Skin of body (tissue), 2 donors: ENCODE data around the gene BMP6. TPM values are rescaled to one million over a fixed set of nuclear protein-coding genes. Genes with fewer than 3 reads are reported as not detected.
"Not testable (repeated sequence)": the region's sequence is repeated elsewhere in the genome, so short reads cannot be mapped to it uniquely, and the experiment has no call there.

Source experiments
- DNase-seq: peaks from one replicate; lab custom pipeline; 2025; lab: John Stamatoyannopoulos, UW
- total RNA-seq: library from RNA; depleted of rRNA; stranded (reverse); fragments of >200 nt; gene quantifications from one replicate; pipeline ENCODE4 v1.2.3, GENCODE V29; 2014

Gene BMP6
- total RNA-seq, 1 donor from 2014 or later, result 3.7 TPM

DNA sequence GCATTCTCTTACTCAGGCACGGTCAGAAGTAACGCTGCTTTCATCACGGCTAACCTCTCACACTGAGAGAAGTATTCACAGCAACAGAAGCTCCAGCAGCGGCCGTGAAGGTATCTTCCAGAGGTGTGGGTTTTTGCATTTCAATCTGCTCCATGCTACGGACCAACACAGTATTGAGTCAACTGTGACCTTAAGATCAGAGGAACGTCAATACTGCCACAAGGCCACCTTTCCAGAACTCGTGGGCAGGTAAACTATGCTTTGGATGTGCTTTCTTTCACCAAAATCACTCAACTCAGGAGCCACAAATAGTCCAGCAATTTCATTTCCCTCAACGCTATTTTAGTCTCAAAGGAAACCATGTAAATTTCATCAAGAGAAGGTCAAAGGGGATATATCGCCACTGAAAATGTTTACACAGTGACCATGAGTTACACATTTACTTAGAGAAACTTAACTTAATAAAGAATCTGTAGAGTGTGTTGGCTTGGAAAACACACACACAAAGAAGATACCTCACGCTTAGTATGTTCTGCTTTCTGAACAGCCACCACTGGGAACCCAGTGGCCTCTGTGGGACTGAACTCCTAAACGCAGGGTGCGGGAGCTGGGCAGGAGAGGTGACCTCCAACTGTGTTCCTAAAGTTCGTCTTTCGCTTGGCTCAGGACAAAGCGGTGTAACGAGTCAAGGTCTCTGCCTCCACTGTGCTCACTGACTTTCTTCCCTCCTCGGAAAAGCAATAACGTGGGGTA is 156.8 kb downstream of the BMP6 start:
- no peak for DNase-seq

DNA sequence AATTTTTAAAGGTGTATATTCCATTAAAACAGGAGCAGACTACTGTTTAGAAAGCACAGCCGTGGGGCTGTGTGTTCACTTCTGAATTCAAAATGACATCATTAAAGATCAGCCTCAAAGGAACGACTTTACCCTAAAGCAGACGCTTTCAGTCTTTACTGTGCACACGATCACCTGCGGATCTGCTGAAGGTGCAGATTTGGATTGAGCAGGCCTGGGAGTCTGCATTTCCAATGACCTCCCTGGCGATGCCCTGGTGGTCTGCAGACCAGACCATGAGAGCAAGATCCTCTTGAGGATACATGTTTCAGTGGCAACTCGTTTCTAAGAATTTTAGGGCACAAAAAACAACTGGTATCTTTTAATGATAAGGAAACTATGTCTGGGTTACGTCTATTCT is 157.5 kb downstream of the BMP6 start:
- no peak for DNase-seq

DNA sequence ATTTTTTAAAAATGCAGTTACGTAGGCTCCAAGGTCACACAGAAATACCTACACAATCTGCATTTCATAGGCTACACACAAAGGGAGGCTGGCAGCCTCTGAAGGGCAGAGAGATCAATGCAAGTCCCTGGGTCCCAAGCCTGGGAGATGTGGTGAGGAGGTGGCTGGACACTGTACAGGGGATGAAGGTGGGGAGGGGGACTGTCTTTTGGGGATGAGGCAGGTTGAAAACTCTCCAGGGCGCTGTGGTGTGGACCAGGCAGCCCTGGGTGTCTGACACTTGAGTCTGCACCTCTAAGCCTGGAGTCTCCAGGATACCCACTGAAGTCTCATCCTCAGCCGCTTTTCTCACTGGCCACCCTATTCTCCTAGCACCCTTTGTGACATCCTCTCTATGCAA is 160.2 kb downstream of the BMP6 start:
- DNase-seq, result no peak

DNA sequence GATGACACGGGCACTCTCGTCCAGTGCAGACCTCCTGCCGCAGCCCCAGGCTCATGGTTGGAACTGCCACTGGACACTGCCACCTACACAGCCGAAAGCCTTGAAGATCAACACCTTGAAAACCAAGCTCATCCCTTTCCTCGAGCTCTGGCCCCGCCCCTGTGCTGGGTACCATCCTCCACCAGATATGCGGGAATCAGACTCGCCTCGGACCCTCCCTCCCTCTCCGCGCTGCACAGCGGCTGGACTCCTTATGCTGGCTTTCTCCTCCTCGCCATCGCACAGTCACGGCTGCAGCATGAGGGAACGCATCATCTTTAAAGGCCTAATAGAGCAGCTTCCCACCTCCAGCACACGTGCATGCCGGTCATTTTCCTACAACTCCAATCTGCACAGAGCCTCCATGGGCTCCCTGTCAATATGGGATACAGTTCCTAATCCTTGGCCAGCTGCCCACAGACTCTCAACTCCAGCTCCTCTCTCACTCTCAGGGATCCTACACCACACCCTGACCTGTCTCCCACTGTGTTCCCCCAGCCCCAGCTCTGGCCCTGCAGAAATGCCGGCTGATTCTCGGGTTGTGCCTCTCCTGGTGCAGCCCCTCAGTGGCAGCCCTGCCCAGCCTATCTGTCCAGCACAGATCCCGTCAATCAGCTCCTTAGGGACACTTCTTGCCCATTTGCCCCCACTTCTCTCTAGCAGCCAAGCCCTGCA is 161.5 kb downstream of the BMP6 start:
- no peak for DNase-seq

DNA sequence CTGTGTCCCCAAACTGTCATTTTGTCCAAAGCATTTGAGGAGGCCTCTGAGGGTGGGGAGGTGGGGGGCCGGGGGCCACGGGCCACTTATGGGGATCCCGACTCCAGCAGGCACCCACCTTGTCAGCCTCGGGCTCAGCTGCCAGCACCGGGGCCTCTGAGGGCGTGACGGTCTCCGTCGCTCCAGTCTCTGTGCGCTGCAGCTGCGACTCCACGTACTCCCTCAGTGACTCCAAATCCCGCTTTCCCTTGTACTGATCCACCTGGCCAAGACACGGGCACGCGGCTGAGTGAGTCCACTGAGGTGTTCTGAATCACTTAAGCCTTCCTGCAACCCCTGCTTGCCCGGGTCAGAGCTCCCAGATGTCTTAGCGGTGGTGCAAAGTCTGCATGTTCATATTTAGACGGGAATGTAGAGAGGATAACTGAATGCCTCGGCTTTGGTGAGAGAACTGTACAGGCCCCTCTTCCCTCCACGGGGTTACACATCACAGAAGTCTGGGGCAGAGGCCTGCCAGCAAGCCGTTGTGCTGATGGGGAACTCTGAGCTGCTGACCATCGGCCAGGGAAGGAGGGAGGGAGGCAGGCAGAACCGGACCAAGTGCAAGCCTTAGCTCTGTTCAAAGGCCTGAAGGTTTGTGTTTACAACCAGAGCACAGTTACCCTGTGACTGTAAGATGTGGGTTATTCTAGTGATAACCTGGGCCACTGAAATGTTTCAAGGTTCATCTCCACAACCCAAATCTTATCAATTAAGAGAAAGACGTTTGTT is 162.9 kb downstream of the BMP6 start:
- no peak for DNase-seq

DNA sequence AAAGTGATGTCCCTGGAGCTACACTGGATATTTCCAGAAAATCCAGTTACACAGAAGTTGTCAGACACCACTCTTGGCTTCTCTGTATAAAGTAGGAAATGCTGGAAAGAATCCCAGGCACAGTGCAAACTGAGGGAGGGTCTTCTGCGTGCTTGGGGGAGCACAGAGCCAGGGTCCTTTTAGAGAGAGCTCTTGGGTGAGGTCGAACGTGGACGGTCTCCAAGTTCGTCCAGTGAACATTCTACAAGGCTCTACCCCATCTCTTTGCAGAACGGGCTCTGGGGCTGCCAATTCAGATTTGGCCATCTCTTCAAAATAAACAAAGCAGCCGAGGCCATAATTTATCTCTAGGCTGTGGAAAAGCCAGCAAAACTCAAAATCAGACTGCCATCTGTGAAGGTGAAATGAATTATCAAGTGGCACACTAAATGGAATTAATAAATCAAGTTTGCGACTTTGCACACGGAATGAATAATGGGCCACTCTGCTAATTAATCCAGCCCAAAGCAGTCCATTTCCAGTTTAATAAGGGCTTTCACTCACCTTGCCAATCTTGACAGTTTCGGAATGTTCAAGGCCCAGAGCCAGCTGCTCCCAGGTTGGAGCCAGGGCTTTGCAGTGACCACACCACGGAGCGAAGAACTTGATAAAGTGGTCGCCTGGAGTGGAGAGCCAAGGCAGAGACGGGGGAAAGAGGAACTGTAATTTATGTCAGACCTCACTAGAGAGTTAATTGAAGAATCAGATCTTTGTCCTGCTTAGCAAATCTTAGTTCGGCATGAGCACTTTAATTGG is 165.4 kb downstream of the BMP6 start:
- no peak for DNase-seq

DNA sequence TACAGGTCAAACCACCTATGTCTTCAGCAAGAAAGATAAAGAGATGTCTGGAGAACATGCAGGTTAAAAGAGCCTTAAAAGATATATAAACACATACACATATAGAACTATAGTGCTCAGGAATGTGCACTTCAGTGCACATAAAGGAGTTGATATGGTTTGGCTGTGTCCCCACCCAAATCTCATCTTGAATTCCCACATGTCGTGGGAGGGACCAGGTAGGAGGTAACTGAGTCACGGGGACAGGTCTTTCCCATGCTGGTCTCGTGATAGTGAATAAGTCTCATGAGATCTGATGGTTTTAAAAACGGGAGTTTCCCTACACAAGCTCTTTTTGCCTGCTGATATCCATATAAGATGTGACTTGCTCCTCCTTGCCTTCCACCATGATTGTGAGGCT is 166.5 kb downstream of the BMP6 start:
- DNase-seq, result not testable (repeated sequence)

DNA sequence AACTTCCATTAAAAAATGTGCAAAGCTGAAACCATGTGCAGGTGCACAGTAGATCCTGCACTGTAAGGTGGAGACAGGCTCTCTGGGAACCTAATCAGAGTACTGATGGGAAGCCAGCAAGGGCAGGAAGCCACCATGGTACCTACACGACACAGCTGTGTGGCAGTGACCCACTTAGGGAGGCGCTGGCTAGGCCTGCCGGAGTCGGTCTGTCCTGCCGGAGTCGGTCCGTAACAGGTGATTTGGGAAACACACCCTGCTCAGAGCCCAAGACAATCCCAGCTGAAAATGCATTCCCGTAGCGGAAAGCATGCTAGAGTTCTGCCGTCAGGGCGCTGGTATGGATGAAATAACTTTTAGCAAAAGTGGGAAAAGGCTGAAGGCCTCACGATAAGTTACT is 167.4 kb downstream of the BMP6 start:
- DNase-seq, result no peak

DNA sequence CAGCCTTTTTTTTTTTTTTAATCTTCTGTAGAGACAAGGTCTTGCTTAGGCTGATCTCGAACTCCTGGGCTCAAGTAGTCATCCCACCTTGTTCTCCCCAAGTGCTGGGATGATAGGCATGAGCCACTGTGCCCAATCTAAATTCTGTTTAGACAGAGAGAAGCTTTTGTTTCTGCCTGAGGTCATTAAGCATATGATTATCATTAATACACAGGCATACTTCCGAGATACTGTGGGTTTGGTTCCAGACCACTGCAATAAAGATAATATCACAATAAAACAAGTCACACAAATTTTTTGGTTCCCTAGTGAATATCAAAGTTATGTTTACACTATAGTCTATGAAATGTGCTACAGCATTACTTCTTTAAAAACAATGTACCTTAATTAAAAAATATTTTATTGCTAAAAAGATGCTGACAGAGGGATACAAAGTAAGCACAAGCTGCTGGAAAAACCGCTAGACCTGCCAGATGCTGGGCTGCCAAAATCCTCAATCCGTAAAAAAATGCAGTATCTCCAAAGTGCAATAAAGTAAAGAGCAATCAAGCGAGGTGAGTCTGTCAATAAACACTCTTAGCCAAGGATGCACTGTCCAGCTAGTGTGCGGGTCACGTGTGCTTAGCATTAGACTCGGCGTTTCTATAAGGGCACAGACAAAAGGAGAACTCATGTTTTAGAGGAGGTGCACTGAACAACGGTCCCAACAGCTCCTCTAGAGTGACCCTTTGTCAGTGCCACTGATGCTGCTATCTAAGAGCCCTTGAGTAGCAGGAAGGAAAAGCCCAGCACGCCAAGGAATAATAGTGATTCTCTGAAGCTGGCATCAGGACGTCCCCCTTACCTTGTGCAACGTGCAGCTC is 168.6 kb downstream of the BMP6 start:
- DNase-seq, result no peak

DNA sequence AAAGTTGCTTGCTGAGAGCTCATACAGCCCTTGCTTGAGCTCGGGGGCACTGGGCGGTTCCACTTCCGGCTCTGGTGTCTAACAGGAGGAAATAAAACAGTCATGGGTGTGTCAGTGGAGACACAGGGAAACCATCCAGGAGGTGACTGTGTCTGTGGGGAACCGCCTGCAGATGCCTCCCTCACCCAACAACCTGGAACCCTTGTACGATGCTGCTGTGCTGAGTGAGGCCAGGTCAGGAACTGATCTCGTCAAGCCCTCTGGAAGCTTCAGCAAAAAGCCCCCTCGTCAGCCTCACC is 169.2 kb downstream of the BMP6 start:
- no peak for DNase-seq

DNA sequence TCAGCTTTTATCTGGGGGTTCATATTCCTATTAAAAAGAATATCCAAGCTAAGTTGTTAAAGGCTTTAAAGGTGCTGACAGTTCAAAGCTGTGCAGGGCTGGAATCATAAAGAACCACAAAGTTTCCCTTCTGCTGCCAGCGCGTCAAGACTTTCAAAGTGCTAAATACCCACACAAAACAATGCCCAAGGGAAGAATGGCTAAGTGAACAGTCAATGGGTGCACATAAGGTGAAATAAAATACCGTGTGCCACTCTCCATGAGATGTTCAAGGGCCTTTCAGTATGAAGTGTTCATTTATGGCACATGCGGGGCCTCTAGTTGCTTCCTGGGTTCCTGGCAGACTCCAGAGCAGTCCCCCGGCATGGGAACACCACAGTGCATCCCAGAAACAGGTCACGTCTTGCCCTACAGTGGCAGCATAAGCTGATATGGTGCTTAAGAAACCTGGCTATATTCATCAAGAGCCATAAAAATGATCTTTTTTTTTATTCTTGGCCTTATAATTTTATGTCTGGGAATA is 170.6 kb downstream of the BMP6 start:
- no peak for DNase-seq

DNA sequence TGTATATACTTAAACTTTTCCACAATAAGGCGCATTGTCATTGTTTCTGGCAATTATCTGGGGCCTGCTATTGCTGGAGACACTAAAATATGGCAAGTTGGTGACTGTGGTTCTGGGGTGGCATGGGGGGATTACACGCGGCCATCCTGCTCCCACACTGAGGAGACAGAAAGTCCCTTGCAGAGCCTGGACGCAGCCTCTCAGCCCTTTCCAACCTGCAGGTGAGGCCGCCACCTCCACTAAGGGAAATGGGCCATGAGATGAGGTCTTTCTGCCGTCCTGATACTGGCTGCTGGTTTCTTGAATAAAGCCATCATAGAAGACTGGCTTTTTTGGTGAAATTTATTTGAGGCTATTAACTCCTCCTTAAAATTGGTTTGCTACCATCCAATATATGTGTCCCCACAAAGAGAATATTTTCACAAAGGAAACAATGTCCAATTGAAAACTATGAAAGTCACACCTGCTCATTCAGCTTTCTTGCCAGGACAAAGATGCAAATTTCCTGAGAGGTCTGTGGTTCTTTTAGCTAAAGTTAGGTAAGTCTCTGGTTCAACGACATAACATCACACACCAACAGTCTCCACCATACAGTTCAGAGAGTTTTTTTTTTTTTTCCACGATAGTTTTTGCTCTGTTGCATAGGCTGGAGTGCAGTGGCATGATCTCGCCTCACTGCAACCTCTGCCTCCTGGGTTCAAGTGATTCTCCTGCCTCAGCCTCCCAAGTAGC is 171.7 kb downstream of the BMP6 start:
- no peak for DNase-seq

DNA sequence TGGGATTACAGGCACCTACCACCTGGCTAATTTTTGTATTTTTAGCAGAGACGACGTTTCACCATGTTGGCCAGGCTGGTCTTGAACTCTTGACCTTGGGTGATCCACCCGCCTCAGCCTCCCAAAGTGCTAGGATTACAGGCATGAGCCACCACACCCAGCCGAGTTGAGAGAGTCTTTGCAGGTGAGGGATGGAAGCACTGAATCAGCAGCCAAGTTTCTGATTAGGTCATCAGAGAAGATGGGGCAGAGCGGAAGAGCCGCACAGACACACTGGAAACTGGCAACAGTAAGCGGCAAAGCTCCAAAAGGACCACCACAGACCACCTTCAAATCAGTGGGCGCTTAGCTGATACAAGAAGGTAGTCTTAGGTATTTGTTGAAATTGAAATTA is 172.3 kb downstream of the BMP6 start:
- not testable (repeated sequence) for DNase-seq

DNA sequence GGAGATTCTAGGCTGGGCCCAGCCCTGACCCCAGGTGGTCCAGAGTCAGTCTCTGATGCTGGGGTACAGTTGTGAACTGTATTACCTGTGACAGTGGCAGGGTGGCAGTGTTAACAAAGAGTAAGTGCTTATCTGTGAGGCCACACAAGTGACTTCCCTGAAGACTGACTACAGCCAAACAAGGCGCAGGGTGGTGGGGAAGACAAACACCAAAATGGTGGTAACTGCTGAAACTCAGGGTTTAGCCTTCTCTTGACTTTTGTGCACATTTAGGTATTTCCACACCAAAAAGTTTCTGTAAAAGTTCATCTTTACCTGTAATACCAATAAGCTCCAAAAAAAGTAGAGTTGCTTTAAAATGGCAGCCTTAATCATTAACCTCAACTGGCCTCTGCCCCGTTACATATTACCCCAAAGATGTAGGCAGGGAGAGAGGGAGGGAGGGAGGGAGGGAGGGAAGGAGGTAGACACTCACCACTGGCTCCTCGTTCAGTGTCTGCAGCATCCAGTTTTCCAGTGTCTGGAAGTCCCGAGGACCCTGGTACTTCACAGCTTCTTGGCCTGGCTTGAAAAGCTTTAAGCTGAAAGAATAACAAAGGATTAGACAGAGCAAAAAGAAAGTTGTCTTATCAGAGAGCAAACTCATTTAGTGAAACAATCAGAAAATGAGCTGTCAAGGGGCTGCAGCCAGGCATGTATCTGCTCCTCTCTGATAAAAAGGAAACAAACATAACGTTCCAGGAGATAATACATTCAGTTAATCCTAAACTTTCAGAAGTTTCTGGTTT is 173.4 kb downstream of the BMP6 start:
- DNase-seq, result no peak

DNA sequence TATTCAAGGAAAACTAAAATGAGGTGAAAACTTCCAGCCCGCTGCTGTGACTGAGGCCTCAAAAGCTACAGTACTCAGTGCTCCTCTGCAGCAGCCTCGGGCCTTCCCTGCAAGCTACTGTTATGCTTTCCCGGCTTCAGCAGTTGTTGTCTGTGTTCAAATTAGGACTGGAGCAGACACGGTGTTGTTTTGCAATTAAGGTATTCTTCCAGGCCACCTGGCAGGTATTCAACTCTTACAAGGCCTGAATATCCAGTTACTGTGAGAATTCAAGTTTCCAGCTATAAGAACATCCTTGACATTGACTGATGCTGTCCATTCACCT is 174.0 kb downstream of the BMP6 start:
- DNase-seq, result no peak

DNA sequence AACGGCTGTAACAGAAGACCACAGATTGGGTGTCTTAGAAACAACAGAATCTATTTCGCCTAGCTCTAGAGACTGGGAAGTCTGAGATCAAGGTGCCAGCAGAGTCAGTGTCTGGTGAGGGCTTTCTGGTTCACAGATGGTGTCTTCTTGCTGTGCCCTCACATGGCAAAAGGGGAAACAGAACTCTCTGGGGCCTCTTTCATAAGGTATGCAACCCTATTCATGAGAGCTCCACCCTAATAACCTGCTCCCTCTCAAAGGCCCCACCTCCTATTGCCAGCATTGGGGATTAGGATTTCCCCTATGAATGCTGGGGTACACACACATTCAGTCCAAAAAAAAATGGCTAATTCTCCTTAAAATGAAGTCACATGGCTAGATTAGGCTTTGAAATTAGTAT is 174.7 kb downstream of the BMP6 start:
- DNase-seq, result no peak

DNA sequence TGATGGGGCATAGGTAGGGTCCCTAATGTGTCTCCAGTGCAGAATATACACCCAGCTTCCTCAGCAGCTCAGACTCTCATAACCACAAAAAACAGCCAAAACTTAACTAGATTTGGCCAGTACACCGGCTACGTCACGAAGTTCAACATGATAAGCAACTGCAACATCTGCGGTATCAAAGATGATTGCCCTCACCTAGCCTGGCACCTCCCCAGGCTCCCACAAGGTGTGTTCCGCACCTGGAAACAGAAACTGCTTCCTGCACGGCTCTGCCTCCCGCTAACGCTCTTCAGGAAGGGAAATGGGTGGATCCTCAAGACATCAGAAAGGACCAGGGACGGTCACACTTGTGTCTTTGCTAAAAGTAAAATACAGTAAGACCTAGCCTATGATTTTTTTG is 175.2 kb downstream of the BMP6 start:
- DNase-seq, result no peak

DNA sequence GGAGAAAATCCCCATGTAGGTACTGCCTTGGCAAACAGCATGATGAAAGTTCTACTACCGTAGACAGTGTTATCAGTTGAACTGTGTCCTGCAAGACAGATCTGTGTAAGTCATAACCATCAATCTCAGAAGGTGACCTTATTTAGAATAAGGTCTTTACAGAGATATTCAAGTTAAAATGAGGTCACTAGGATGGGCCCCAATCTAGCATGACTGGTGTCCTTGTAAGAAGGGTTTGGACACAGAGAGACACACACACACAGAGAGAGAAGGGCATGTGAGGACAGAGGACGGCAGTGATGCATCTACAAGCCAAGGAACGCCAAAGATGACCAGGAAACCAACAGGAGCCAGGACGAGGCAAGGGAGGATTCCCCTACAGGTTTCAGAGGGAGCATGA is 175.9 kb downstream of the BMP6 start:
- no peak for DNase-seq

DNA sequence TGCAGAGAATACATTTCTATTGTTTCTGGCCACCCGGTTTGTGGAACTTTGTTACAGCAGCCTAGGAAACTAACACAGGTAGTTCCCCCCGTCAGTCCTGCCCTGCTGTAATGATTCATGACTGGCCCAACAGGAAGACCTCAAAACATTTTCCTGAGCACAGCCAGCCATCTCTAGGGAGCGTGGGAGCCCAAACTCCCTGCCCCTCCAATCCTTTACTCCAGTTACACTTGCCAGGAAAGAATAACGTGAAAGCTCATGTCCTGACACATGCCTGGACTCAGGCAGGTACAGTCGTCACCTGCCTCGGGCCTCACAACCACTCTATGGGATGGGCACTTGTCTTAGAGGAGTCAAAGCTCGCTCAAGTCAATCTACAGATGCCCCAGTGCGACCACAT is 176.3 kb downstream of the BMP6 start:
- no peak for DNase-seq
